ENCODE data around the gene HOXC10. TPM values are rescaled to one million over a fixed set of nuclear protein-coding genes. Genes with fewer than 3 reads are reported as not detected.

Gene HOXC10
- total RNA-seq, 1 experiment from 2014 or later = not detected

DNA sequence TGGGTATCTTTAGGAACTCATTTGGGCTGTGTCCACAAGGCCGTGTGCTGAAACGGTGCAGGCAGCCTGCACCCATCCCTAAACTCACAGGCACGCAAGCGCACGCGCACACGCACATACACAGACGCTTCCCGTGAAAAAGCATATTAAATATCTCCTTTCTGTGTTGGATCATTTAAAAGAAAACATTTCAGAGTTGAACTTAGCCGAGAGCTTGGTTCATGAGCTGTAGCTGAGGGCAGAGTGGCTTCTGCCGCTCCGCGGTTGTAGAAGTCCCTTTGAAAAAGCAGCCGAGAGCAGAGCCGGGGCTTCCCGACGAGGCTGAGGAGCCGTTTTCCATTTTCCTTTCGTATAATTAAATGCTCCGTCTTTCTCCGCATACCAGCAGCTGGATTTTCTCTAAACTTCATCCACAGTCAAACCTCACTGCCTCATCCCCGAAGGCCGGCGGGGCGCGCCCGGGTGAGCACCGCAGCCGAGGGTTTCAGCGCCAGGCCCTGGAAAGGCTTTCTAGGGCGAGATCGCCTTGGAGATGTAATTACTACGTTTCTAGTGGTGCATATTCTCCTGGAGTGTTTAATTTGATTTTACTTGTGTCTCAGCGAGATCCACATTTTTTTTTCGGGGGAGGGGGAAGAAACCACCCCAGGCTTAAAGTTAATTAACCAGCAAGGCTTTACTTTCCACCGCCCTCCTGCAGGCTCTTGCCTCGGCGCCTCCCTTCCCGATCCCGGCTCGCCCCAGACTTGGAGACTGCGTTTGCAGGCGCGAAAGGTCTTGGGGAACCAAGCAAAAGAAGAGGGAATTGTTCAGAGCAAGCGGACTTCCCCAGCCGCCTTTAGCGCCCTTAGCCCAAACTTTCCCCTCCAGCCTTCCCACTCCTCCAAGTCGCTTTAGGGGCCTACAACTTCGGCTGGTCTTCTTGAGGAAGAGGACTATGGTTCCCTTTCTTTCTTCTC is 49.3 kb upstream of the HOXC10 start:
- H3K27me3 Mint-ChIP-seq (ENCODE audit: low read depth) = peaks cover 99% of the 10 kb centered on the region
- POLR2A ChIA-PET = no interaction called here

DNA sequence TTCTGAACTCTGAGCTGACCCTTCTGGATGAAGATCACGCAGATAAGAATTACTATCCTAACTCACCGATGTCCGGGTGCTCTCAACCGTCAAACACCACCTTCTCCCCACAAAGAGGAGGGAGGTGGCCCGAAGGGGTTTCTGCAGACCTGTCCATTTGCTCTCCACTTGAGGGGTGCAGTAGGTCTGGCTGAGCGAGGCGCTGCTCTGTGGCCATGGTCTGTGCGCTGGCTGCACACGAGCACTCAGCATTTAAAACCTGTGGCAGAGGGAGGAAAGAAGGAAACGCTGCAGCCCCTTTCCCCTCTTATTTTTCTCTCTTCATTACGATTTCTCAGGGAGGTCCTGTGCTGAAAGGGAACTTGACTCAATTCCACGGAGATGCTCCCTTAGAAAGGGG is 47.8 kb upstream of the HOXC10 start:
- Mint-ChIP-seq H3K27ac (no peak overlapping the region), H3K27me3 (ENCODE audit: low read depth) (peaks cover 99% of the 10 kb centered on the region), H3K36me3 (no peaks in the 10 kb centered on the region), H3K9me3 (no peaks in the 10 kb centered on the region), H3K4me3 (no peak overlapping the region), H3K4me1 (peaks cover 21% of the 10 kb centered on the region)
- DNase-seq (ENCODE audit: low spot score) = no peak
- POLR2A ChIA-PET = no interaction called here
- no peak for ATAC-seq
- CTCF ChIA-PET = no interaction called here
- no peak for TF ChIP-seq ZNF317 (CRISPR knock-in tag; IDR thresholded peaks at IDR 0.05; ENCODE audit: borderline replicate concordance, low read depth)
- TF ChIP-seq HMGA2 (CRISPR knock-in tag; IDR thresholded peaks at IDR 0.05) = no peak
- TF ChIP-seq ZNF263 (CRISPR knock-in tag; IDR thresholded peaks at IDR 0.05; ENCODE audit: low read depth) = no peak
- no peak for TF ChIP-seq SOX15 (CRISPR knock-in tag; IDR thresholded peaks at IDR 0.05)
- no peak for TF ChIP-seq CBFB (CRISPR knock-in tag; IDR thresholded peaks at IDR 0.05; ENCODE audit: low read depth)
- no peak for TF ChIP-seq TCF7 (CRISPR knock-in tag; IDR thresholded peaks at IDR 0.05; ENCODE audit: low read depth)
- TF ChIP-seq, protein P1, sequence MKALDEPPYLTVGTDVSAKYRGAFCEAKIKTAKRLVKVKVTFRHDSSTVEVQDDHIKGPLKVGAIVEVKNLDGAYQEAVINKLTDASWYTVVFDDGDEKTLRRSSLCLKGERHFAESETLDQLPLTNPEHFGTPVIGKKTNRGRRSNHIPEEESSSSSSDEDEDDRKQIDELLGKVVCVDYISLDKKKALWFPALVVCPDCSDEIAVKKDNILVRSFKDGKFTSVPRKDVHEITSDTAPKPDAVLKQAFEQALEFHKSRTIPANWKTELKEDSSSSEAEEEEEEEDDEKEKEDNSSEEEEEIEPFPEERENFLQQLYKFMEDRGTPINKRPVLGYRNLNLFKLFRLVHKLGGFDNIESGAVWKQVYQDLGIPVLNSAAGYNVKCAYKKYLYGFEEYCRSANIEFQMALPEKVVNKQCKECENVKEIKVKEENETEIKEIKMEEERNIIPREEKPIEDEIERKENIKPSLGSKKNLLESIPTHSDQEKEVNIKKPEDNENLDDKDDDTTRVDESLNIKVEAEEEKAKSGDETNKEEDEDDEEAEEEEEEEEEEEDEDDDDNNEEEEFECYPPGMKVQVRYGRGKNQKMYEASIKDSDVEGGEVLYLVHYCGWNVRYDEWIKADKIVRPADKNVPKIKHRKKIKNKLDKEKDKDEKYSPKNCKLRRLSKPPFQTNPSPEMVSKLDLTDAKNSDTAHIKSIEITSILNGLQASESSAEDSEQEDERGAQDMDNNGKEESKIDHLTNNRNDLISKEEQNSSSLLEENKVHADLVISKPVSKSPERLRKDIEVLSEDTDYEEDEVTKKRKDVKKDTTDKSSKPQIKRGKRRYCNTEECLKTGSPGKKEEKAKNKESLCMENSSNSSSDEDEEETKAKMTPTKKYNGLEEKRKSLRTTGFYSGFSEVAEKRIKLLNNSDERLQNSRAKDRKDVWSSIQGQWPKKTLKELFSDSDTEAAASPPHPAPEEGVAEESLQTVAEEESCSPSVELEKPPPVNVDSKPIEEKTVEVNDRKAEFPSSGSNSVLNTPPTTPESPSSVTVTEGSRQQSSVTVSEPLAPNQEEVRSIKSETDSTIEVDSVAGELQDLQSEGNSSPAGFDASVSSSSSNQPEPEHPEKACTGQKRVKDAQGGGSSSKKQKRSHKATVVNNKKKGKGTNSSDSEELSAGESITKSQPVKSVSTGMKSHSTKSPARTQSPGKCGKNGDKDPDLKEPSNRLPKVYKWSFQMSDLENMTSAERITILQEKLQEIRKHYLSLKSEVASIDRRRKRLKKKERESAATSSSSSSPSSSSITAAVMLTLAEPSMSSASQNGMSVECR (CRISPR knock-in tag; IDR thresholded peaks at IDR 0.05; ENCODE audit: borderline replicate concordance) = no peak
- TF ChIP-seq, protein P2, sequence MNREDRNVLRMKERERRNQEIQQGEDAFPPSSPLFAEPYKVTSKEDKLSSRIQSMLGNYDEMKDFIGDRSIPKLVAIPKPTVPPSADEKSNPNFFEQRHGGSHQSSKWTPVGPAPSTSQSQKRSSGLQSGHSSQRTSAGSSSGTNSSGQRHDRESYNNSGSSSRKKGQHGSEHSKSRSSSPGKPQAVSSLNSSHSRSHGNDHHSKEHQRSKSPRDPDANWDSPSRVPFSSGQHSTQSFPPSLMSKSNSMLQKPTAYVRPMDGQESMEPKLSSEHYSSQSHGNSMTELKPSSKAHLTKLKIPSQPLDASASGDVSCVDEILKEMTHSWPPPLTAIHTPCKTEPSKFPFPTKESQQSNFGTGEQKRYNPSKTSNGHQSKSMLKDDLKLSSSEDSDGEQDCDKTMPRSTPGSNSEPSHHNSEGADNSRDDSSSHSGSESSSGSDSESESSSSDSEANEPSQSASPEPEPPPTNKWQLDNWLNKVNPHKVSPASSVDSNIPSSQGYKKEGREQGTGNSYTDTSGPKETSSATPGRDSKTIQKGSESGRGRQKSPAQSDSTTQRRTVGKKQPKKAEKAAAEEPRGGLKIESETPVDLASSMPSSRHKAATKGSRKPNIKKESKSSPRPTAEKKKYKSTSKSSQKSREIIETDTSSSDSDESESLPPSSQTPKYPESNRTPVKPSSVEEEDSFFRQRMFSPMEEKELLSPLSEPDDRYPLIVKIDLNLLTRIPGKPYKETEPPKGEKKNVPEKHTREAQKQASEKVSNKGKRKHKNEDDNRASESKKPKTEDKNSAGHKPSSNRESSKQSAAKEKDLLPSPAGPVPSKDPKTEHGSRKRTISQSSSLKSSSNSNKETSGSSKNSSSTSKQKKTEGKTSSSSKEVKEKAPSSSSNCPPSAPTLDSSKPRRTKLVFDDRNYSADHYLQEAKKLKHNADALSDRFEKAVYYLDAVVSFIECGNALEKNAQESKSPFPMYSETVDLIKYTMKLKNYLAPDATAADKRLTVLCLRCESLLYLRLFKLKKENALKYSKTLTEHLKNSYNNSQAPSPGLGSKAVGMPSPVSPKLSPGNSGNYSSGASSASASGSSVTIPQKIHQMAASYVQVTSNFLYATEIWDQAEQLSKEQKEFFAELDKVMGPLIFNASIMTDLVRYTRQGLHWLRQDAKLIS (CRISPR knock-in tag; IDR thresholded peaks at IDR 0.05; ENCODE audit: borderline replicate concordance) = no peak
- TF ChIP-seq, protein P3, sequence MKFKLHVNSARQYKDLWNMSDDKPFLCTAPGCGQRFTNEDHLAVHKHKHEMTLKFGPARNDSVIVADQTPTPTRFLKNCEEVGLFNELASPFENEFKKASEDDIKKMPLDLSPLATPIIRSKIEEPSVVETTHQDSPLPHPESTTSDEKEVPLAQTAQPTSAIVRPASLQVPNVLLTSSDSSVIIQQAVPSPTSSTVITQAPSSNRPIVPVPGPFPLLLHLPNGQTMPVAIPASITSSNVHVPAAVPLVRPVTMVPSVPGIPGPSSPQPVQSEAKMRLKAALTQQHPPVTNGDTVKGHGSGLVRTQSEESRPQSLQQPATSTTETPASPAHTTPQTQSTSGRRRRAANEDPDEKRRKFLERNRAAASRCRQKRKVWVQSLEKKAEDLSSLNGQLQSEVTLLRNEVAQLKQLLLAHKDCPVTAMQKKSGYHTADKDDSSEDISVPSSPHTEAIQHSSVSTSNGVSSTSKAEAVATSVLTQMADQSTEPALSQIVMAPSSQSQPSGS (CRISPR knock-in tag; IDR thresholded peaks at IDR 0.05; ENCODE audit: borderline replicate concordance, low read depth) = no peak
- TF ChIP-seq, protein P4, sequence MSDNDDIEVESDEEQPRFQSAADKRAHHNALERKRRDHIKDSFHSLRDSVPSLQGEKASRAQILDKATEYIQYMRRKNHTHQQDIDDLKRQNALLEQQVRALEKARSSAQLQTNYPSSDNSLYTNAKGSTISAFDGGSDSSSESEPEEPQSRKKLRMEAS (CRISPR knock-in tag; IDR thresholded peaks at IDR 0.05) = no peak
- TF ChIP-seq, protein P5, sequence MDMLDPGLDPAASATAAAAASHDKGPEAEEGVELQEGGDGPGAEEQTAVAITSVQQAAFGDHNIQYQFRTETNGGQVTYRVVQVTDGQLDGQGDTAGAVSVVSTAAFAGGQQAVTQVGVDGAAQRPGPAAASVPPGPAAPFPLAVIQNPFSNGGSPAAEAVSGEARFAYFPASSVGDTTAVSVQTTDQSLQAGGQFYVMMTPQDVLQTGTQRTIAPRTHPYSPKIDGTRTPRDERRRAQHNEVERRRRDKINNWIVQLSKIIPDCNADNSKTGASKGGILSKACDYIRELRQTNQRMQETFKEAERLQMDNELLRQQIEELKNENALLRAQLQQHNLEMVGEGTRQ (CRISPR knock-in tag; IDR thresholded peaks at IDR 0.05) = no peak
- TF ChIP-seq, protein P6, sequence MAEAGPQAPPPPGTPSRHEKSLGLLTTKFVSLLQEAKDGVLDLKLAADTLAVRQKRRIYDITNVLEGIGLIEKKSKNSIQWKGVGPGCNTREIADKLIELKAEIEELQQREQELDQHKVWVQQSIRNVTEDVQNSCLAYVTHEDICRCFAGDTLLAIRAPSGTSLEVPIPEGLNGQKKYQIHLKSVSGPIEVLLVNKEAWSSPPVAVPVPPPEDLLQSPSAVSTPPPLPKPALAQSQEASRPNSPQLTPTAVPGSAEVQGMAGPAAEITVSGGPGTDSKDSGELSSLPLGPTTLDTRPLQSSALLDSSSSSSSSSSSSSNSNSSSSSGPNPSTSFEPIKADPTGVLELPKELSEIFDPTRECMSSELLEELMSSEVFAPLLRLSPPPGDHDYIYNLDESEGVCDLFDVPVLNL (CRISPR knock-in tag; IDR thresholded peaks at IDR 0.05; ENCODE audit: borderline replicate concordance, low read depth) = no peak
- TF ChIP-seq IRF2 (CRISPR knock-in tag; IDR thresholded peaks at IDR 0.05; ENCODE audit: borderline replicate concordance, low read depth) = no peak

More for the DNA sequence above, 49.3 kb upstream of the HOXC10 start:
- Mint-ChIP-seq H3K36me3 (no peaks in the 10 kb centered on the region), H3K4me1 (peaks cover 21% of the 10 kb centered on the region), H3K4me3 (no peak overlapping the region; the same call in 1 of the 2 replicates), H3K27ac (no peak overlapping the region), H3K9me3 (no peaks in the 10 kb centered on the region)
- TF ChIP-seq TP53 (CRISPR knock-in tag; IDR thresholded peaks at IDR 0.05) (no peak), ZNF138 (CRISPR knock-in tag; conservative IDR thresholded peaks at IDR 0.05) (no peak), ZBTB21 (CRISPR knock-in tag; IDR thresholded peaks at IDR 0.05; ENCODE audit: borderline replicate concordance) (no peak), RELA (CRISPR knock-in tag; IDR thresholded peaks at IDR 0.05; ENCODE audit: borderline replicate concordance) (no peak), PRRX2 (CRISPR knock-in tag; IDR thresholded peaks at IDR 0.05) (no peak), JAZF1 (CRISPR knock-in tag; IDR thresholded peaks at IDR 0.05) (no peak)
- TF ChIP-seq, protein P5 (CRISPR knock-in tag; IDR thresholded peaks at IDR 0.05) = no peak
- TF ChIP-seq, protein P7, sequence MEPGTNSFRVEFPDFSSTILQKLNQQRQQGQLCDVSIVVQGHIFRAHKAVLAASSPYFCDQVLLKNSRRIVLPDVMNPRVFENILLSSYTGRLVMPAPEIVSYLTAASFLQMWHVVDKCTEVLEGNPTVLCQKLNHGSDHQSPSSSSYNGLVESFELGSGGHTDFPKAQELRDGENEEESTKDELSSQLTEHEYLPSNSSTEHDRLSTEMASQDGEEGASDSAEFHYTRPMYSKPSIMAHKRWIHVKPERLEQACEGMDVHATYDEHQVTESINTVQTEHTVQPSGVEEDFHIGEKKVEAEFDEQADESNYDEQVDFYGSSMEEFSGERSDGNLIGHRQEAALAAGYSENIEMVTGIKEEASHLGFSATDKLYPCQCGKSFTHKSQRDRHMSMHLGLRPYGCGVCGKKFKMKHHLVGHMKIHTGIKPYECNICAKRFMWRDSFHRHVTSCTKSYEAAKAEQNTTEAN (CRISPR knock-in tag; IDR thresholded peaks at IDR 0.05) = no peak
- no peak for ATAC-seq
- CTCF ChIA-PET = interaction anchor here (1.4 to 1.8 kb wide), 2 partner anchors 178 to 189 kb away, joined by 3 to 5 read pairs; no protein-coding TSS in a partner anchor
- DNase-seq (ENCODE audit: low spot score) = no peak
